T-cell (primary cell): ENCODE data around the gene DNAH10. TPM values are rescaled to one million over a fixed set of nuclear protein-coding genes. Genes with fewer than 3 reads are reported as not detected.

Source experiments
- ATAC-seq, 4 experiments: fragments of 200-7000 bp in 3 of 4; fragments of 150-1000 bp in 1 of 4; cut with Tn5 transposase; replicated peaks in 1 of 4; 1 replicate in 3 of 4; 2 replicates in 1 of 4; pipeline ENCODE4 v1.10.0; 2021; ENCODE audit warnings: moderate library complexity in 3 of 4, mild to moderate bottlenecking in 2 of 4, moderate number of reproducible peaks in 1 of 4
- CTCF ChIA-PET, 2 donors: fragments of 300-600 bp; sonication (Branson Sonifier 250); formaldehyde crosslinking; loops; one replicate each; lab custom pipeline; 2022; ENCODE audit warnings: antibody characterized with exemption in 2 of 2; lab: Charles Lee
- POLR2A ChIA-PET, 2 donors: fragments of 300-600 bp; sonication (Branson Sonifier 250); formaldehyde crosslinking; loops; one replicate each; lab custom pipeline; 2022; ENCODE audit warnings: antibody characterized with exemption in 2 of 2; lab: Charles Lee
- DNase-seq, 35 experiments: peaks; one replicate each; pipeline versions ENCODE4 v3.0.0 to v3.0.0-alpha.2; 2013 to 2023
- H3K27ac ChIP-seq: one replicate; pipeline ENCODE4 v1.5.1; 2013; ENCODE audit warnings: low read length
- H3K27me3 ChIP-seq, 2 experiments: replicated peaks in 1 of 2; 1 replicate in 1 of 2; 2 replicates in 1 of 2; pipeline versions ENCODE4 v1.6.1 to v1.7.0; 2013; ENCODE audit warnings: low read length in 1 of 2, mixed read lengths in 1 of 2; ENCODE audit not compliant: control insufficient read depth in 2 of 2, insufficient read depth in 2 of 2; ENCODE audit errors: extremely low read depth in 1 of 2
- H3K36me3 ChIP-seq, 2 donors: 1 replicate in 1 of 2; 2 replicates in 1 of 2; pipeline versions ENCODE4 v1.6.1 to v1.7.0; 2013; ENCODE audit warnings: low read length in 1 of 2; ENCODE audit not compliant: control insufficient read depth in 2 of 2, insufficient read depth in 1 of 2; ENCODE audit errors: extremely low read depth in 1 of 2
- H3K4me1 ChIP-seq, 2 experiments: 1 replicate in 1 of 2; 2 replicates in 1 of 2; pipeline versions ENCODE4 v1.6.1 to v1.7.0; 2013; ENCODE audit warnings: low read length in 2 of 2, mixed read lengths in 1 of 2; ENCODE audit not compliant: insufficient read depth in 2 of 2, control insufficient read depth in 1 of 2; ENCODE audit errors: extremely low read depth in 1 of 2
- H3K4me3 ChIP-seq, 2 donors: 1 replicate in 1 of 2; 2 replicates in 1 of 2; pipeline versions ENCODE4 v1.5.1 to v1.7.0; 2013; ENCODE audit warnings: mild to moderate bottlenecking in 2 of 2, low read length in 1 of 2, moderate library complexity in 1 of 2; ENCODE audit not compliant: control insufficient read depth in 1 of 2; ENCODE audit errors: extremely low read depth in 1 of 2
- H3K9me3 ChIP-seq: 2 replicates; pipeline ENCODE4 v1.7.0; 2013
- H3K27ac Mint-ChIP-seq, 2 donors: one replicate each; pipeline ENCODE4 v1.8.0; 2020 to 2021; ENCODE audit warnings: mild to moderate bottlenecking in 2 of 2, mixed read lengths in 2 of 2
- H3K27me3 Mint-ChIP-seq, 2 donors: one replicate each; pipeline ENCODE4 v1.8.0; 2021 to 2022; ENCODE audit warnings: mixed read lengths in 2 of 2
- H3K36me3 Mint-ChIP-seq: one replicate; pipeline ENCODE4 v1.8.0; 2021; ENCODE audit warnings: mixed read lengths
- H3K4me1 Mint-ChIP-seq, 3 donors: one replicate each; pipeline ENCODE4 v1.8.0; 2020 to 2022; ENCODE audit warnings: mixed read lengths in 3 of 3, mild to moderate bottlenecking in 1 of 3
- H3K4me3 Mint-ChIP-seq, 3 donors: one replicate each; pipeline ENCODE4 v1.8.0; 2020 to 2022; ENCODE audit warnings: mild to moderate bottlenecking in 3 of 3, mixed read lengths in 3 of 3, moderate library complexity in 3 of 3
- H3K9me3 Mint-ChIP-seq, 3 donors: one replicate each; pipeline ENCODE4 v1.8.0; 2020 to 2022; ENCODE audit warnings: mixed read lengths in 3 of 3
- WGBS: methylation state at CpG from one replicate; pipeline ENCODE4 v1.1.5; 2013; ENCODE audit warnings: missing lambda C conversion rate; ENCODE audit not compliant: insufficient coverage; 5-methylcytosine and 5-hydroxymethylcytosine counted together
- total RNA-seq, 35 experiments: library from RNA in 6 of 35; stranded (reverse) in 6 of 35; fragments of 120-200 nt in 1 of 35; gene quantifications; one replicate each; pipeline versions ENCODE4 v1.2.1 to v1.2.4 and lab custom pipeline; 2013 to 2026

DNAH10 gene
- total RNA-seq, 5 donors from 2014 or later (not counting 1 experiment from before 2014, with no cell fraction given) = 0.08 to 0.32 (median 0.19) TPM

GRCh38 chr12:123850246-123851134, 88.4 kb downstream of the DNAH10 start:
- Mint-ChIP-seq H3K27ac (no peak overlapping the region), H3K36me3 (no peaks in the 10 kb centered on the region), H3K4me1 (no peaks in the 10 kb centered on the region), H3K9me3 (no peaks in the 10 kb centered on the region), H3K27me3 (peaks cover 0 to 5% of the 10 kb centered on the region in 2 donors), H3K4me3 (no peak overlapping the region)
- Histone ChIP-seq H3K4me3 (no peak overlapping the region), H3K9me3 (no peaks in the 10 kb centered on the region), H3K27me3 (peaks cover 0 to 4% of the 10 kb centered on the region in 2 experiments), H3K4me1 (no peaks in the 10 kb centered on the region), H3K27ac (no peak overlapping the region), H3K36me3 (no peaks in the 10 kb centered on the region)
- CTCF ChIA-PET = interaction anchor here (0.5 to 0.6 kb wide), 2 partner anchors 145 to 1183 kb away, joined by 3 to 7 read pairs; no protein-coding TSS in a partner anchor
- no peak for ATAC-seq
- WGBS = 92% methylated on average over 29 of the region's 34 CpGs
- no peak for DNase-seq
- POLR2A ChIA-PET = no interaction called here

GRCh38 chr12:123853396-123854070, 91.4 kb downstream of the DNAH10 start:
- ChIA-PET CTCF (no interaction called here), POLR2A (no interaction called here)
- no peak overlapping the region for H3K4me3 ChIP-seq
- no peaks in the 10 kb centered on the region for H3K9me3 ChIP-seq
- no peaks in the 10 kb centered on the region for H3K36me3 ChIP-seq
- no peak overlapping the region for H3K4me3 Mint-ChIP-seq
- no peaks in the 10 kb centered on the region for H3K4me1 Mint-ChIP-seq
- 93% methylated on average over 7 of the region's 28 CpGs for WGBS
- no peaks in the 10 kb centered on the region for H3K36me3 Mint-ChIP-seq
- H3K27me3 ChIP-seq = peaks cover 0 to 12% of the 10 kb centered on the region in 2 experiments
- H3K27ac ChIP-seq = no peak overlapping the region
- peak in 1 of 35 experiments; percentile 6 for DNase-seq
- H3K9me3 Mint-ChIP-seq = no peaks in the 10 kb centered on the region
- peaks cover 2 to 3% of the 10 kb centered on the region in 2 donors for H3K27me3 Mint-ChIP-seq
- no peak for ATAC-seq
- H3K27ac Mint-ChIP-seq = no peak overlapping the region
- H3K4me1 ChIP-seq = no peaks in the 10 kb centered on the region

GRCh38 chr12:123854232-123854631, 92.1 kb downstream of the DNAH10 start:
- ChIA-PET POLR2A (no interaction called here), CTCF (no interaction called here)
- H3K36me3 Mint-ChIP-seq = no peaks in the 10 kb centered on the region
- Histone ChIP-seq H3K36me3 (no peaks in the 10 kb centered on the region), H3K4me1 (no peaks in the 10 kb centered on the region), H3K27ac (no peak overlapping the region), H3K27me3 (peaks cover 0 to 12% of the 10 kb centered on the region in 2 experiments), H3K4me3 (no peak overlapping the region), H3K9me3 (no peaks in the 10 kb centered on the region)
- no peaks in the 10 kb centered on the region for H3K4me1 Mint-ChIP-seq
- no peak for ATAC-seq
- 79% methylated on average over 3 of the region's 7 CpGs for WGBS
- DNase-seq = no peak
- H3K4me3 Mint-ChIP-seq = no peak overlapping the region
- no peaks in the 10 kb centered on the region for H3K9me3 Mint-ChIP-seq
- H3K27ac Mint-ChIP-seq = no peak overlapping the region
- peaks cover 3 to 5% of the 10 kb centered on the region in 2 donors for H3K27me3 Mint-ChIP-seq

GRCh38 chr12:123854918-123855317, 92.8 kb downstream of the DNAH10 start:
- no peak overlapping the region for H3K27ac Mint-ChIP-seq

GRCh38 chr12:123856681-123857080, 94.6 kb downstream of the DNAH10 start:
- Mint-ChIP-seq H3K27ac (no peak overlapping the region), H3K36me3 (no peaks in the 10 kb centered on the region), H3K27me3 (peaks cover 0 to 5% of the 10 kb centered on the region in 2 donors), H3K4me1 (no peaks in the 10 kb centered on the region), H3K4me3 (no peak overlapping the region), H3K9me3 (no peaks in the 10 kb centered on the region)
- Histone ChIP-seq H3K4me1 (no peaks in the 10 kb centered on the region), H3K27ac (no peak overlapping the region), H3K36me3 (no peaks in the 10 kb centered on the region), H3K4me3 (no peak overlapping the region), H3K9me3 (no peaks in the 10 kb centered on the region), H3K27me3 (peaks cover 0 to 7% of the 10 kb centered on the region in 2 experiments)
- ATAC-seq (no peak), DNase-seq (no peak)
- POLR2A ChIA-PET = no interaction called here
- CTCF ChIA-PET = no interaction called here
- WGBS = 83% methylated on average over 1 of the region's 1 CpG

More at GRCh38 chr12:123854918-123855317, 92.8 kb downstream of the DNAH10 start:
- no peak overlapping the region for H3K27ac ChIP-seq
- no peak overlapping the region for H3K4me3 ChIP-seq
- no peak for ATAC-seq
- ChIA-PET CTCF (no interaction called here), POLR2A (interaction anchor here in 1 of 2 donors (0.7 kb wide), 1 partner anchor 80 kb away, joined by 6 read pairs; no protein-coding TSS in a partner anchor)
- no peaks in the 10 kb centered on the region for H3K4me1 ChIP-seq
- Mint-ChIP-seq H3K4me3 (no peak overlapping the region), H3K9me3 (no peaks in the 10 kb centered on the region), H3K27me3 (peaks cover 3 to 5% of the 10 kb centered on the region in 2 donors), H3K4me1 (no peaks in the 10 kb centered on the region), H3K36me3 (no peaks in the 10 kb centered on the region)
- no peaks in the 10 kb centered on the region for H3K36me3 ChIP-seq
- H3K27me3 ChIP-seq = peaks cover 0 to 12% of the 10 kb centered on the region in 2 experiments
- H3K9me3 ChIP-seq = no peaks in the 10 kb centered on the region
- WGBS = no CpG with 5 or more reads among the region's 6 CpGs
- DNase-seq = no peak

GRCh38 chr12:123858176-123858575, 96.1 kb downstream of the DNAH10 start:
- 74% methylated on average over 5 of the region's 9 CpGs for WGBS
- CTCF ChIA-PET = interaction anchor here in 1 of 2 donors (0.6 kb wide), 1 partner anchor 107 kb away, joined by 3 read pairs; no protein-coding TSS in a partner anchor
- no peak overlapping the region for H3K4me3 Mint-ChIP-seq

More at GRCh38 chr12:123858176-123858575, 96.1 kb downstream of the DNAH10 start:
- Mint-ChIP-seq H3K9me3 (no peaks in the 10 kb centered on the region), H3K36me3 (no peaks in the 10 kb centered on the region), H3K27ac (no peak overlapping the region), H3K4me1 (no peaks in the 10 kb centered on the region), H3K27me3 (peaks cover 0 to 5% of the 10 kb centered on the region in 2 donors)
- no peak overlapping the region for H3K27ac ChIP-seq
- H3K4me3 ChIP-seq = no peak overlapping the region
- ATAC-seq (no peak), DNase-seq (no peak)
- H3K27me3 ChIP-seq = peaks cover 0 to 9% of the 10 kb centered on the region in 2 experiments
- POLR2A ChIA-PET = no interaction called here
- no peaks in the 10 kb centered on the region for H3K4me1 ChIP-seq
- H3K36me3 ChIP-seq = no peaks in the 10 kb centered on the region
- H3K9me3 ChIP-seq = no peaks in the 10 kb centered on the region
